ENCODE data around the gene PRELID1. TPM values are rescaled to one million over a fixed set of nuclear protein-coding genes. Genes with fewer than 3 reads are reported as not detected.
A peak's percentile ranks its signal among the peaks of the same experiment; 100 is the strongest.

Gene PRELID1
- total RNA-seq, 2 experiments from 2014 or later = 173 to 228 TPM

- CTCF ChIA-PET = interaction anchor here (0.7 to 2.8 kb wide), 10 partner anchors 8 to 127 kb away, joined by 3 to 12 read pairs (median 5); no protein-coding TSS in a partner anchor
- peak overlapping the region; percentile 32 for H3K4me3 Mint-ChIP-seq
- peak overlapping the region; percentile 76 for H3K27ac Mint-ChIP-seq
- peak; percentile 77 for ATAC-seq
- no peak for DNase-seq
- peaks cover 37% of the 10 kb centered on the region for H3K4me1 Mint-ChIP-seq
- no peaks in the 10 kb centered on the region for H3K27me3 Mint-ChIP-seq
- no peaks in the 10 kb centered on the region for H3K9me3 Mint-ChIP-seq (ENCODE audit: low read depth)
- peaks cover 13% of the 10 kb centered on the region for H3K36me3 Mint-ChIP-seq
Observed at GRCh38 chr5:177327539-177328522, 24.2 kb downstream of the PRELID1 start.

DNA sequence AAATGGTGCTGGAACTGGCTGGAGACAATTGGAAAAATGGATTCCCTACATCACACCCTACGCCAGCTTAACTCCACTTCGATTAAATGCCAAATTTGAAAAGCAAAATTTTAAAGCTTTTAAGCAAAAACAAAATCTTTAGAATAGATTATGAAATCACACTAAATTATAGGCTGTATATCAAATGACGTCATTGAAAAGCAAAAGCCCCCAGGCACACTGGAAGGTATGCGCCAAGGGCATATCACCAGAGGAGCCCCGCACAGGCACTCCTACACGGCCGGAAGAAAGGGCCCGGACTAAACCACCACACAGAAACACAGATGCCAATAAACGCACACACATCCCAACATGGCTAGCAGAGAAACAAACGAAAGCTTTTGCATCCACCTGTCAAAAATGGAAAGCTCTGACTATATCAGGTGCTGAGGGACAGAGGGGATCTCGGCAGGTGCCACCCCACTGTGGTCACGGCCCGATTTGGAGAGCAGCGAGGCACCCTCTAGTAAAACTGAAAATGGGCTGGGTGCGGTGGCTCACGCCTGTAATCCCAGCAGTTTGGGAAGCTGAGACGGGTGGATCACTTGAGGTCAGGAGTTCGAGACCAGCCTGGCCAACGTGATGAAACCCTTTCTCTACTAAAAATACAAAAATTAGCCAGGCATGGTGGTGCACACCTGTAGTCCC lies 25.1 kb downstream of the PRELID1 start:
- H3K27me3 Mint-ChIP-seq = no peaks in the 10 kb centered on the region
- no peak for DNase-seq
- H3K4me1 Mint-ChIP-seq = peaks cover 31% of the 10 kb centered on the region
- H3K4me3 Mint-ChIP-seq = no peak overlapping the region
- ATAC-seq = no peak
- peak overlapping the region; percentile 76 for H3K27ac Mint-ChIP-seq
- CTCF ChIA-PET = interaction anchor here (1.0 to 2.8 kb wide), 8 partner anchors 10 to 126 kb away, joined by 3 to 12 read pairs (median 6); no protein-coding TSS in a partner anchor
- H3K9me3 Mint-ChIP-seq (ENCODE audit: low read depth) = no peaks in the 10 kb centered on the region
- peaks cover 17% of the 10 kb centered on the region for H3K36me3 Mint-ChIP-seq

DNA sequence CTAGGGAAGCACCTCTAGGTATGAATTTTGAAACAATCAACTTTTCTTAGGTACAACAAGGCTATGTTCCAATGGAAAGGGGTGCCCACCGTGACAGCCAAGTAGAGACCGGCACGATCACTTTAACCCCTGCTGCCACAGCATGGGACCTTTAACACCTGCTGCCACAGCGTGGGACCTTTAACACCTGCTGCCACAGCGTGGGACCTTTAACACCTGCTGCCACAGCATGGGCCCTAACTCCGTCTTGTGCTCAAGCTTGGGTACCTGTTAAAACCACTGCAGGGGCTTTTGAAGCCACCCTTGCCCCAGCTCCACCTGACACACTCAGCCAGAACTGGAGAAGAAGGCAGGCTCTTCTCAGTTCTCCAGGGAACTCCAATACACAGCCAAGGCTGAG lies 26.3 kb downstream of the PRELID1 start:
- Mint-ChIP-seq H3K4me1 (peaks cover 25% of the 10 kb centered on the region), H3K36me3 (peaks cover 20% of the 10 kb centered on the region), H3K27ac (no peak overlapping the region), H3K27me3 (no peaks in the 10 kb centered on the region), H3K4me3 (no peak overlapping the region), H3K9me3 (ENCODE audit: low read depth) (no peaks in the 10 kb centered on the region)
- CTCF ChIA-PET = interaction anchor here (1.5 kb wide), 1 partner anchor 73 kb away, joined by 4 read pairs; no protein-coding TSS in a partner anchor
- ATAC-seq (no peak), DNase-seq (no peak)

DNA sequence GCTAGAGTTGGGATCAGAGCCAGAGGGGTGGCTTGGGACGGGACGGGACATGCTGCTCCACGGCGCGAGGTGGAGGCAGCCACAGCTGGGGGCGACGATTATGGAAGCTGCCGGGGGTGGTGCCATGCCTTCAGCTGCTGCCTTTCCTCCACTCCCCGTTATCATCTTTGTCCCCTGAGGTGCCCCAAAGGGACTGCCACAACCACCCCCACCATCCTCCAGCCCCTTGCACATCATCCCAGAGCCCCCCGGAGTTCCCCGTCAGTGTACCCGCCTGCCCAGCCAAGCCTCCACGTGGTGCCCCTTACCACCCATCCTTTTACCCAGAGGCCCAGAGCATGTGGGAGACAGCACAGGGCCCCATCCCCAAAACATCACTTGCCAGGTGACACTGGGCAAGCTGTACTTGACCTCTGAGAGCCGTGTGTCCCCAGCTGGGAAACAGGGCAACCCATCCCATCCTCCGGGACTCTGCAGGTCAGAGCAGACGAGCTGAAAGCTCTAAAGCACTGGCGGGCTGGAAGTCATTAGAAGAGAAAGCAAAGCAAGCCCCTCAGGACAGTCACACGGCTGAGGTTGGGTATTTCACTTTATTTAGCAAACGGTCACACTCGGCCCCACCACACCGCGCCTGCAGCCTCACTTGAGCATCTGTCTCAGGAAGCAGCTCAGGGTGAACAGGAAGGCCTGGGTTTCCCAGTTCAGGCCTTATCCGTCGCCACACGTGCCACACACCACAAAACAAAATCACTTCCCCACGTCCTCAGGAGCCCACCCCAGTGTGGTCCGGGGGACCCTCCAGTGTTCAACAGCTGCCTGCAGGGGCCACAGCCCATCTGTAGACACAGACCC lies 27.6 kb downstream of the PRELID1 start:
- Mint-ChIP-seq H3K9me3 (ENCODE audit: low read depth) (no peaks in the 10 kb centered on the region), H3K4me1 (peaks cover 19% of the 10 kb centered on the region), H3K36me3 (peaks cover 28% of the 10 kb centered on the region), H3K4me3 (no peak overlapping the region), H3K27me3 (no peaks in the 10 kb centered on the region), H3K27ac (no peak overlapping the region)
- ATAC-seq = no peak
- DNase-seq = no peak
- CTCF ChIA-PET = interaction anchor here (0.8 to 1.6 kb wide), 3 partner anchors 14 to 72 kb away, joined by 3 to 8 read pairs (median 4); no protein-coding TSS in a partner anchor

- Mint-ChIP-seq H3K9me3 (ENCODE audit: low read depth) (no peaks in the 10 kb centered on the region), H3K36me3 (peaks cover 32% of the 10 kb centered on the region), H3K4me3 (no peak overlapping the region), H3K27me3 (no peaks in the 10 kb centered on the region), H3K27ac (no peak overlapping the region), H3K4me1 (peaks cover 19% of the 10 kb centered on the region)
- CTCF ChIA-PET = interaction anchor here (0.8 to 1.6 kb wide), 2 partner anchors 14 to 15 kb away, joined by 3 to 8 read pairs; no protein-coding TSS in a partner anchor
- DNase-seq (no peak), ATAC-seq (no peak)
Observed at GRCh38 chr5:177332031-177332895, 28.7 kb downstream of the PRELID1 start.

GRCh38 chr5:177332896-177333260 lies 29.3 kb downstream of the PRELID1 start:
- H3K27ac Mint-ChIP-seq = no peak overlapping the region
- CTCF ChIA-PET = no interaction called here
- peaks cover 31% of the 10 kb centered on the region for H3K36me3 Mint-ChIP-seq
- DNase-seq (no peak), ATAC-seq (no peak)
- no peaks in the 10 kb centered on the region for H3K9me3 Mint-ChIP-seq (ENCODE audit: low read depth)
- H3K27me3 Mint-ChIP-seq = no peaks in the 10 kb centered on the region
- H3K4me1 Mint-ChIP-seq = peaks cover 15% of the 10 kb centered on the region
- no peak overlapping the region for H3K4me3 Mint-ChIP-seq

- H3K4me1 Mint-ChIP-seq = peaks cover 11% of the 10 kb centered on the region
- ATAC-seq (no peak), DNase-seq (no peak)
- H3K4me3 Mint-ChIP-seq = no peak overlapping the region
- peak overlapping the region; percentile 64 for H3K27ac Mint-ChIP-seq
- CTCF ChIA-PET = no interaction called here
- H3K27me3 Mint-ChIP-seq = no peaks in the 10 kb centered on the region
- H3K36me3 Mint-ChIP-seq = peaks cover 31% of the 10 kb centered on the region
- no peaks in the 10 kb centered on the region for H3K9me3 Mint-ChIP-seq (ENCODE audit: low read depth)
Observed at GRCh38 chr5:177333420-177334154, 30.0 kb downstream of the PRELID1 start.

GRCh38 chr5:177334155-177334551 lies 30.6 kb downstream of the PRELID1 start:
- H3K27ac Mint-ChIP-seq = no peak overlapping the region
- DNase-seq = no peak
- H3K36me3 Mint-ChIP-seq = peaks cover 36% of the 10 kb centered on the region
- no peak overlapping the region for H3K4me3 Mint-ChIP-seq
- ATAC-seq = no peak
- H3K9me3 Mint-ChIP-seq (ENCODE audit: low read depth) = no peaks in the 10 kb centered on the region
- peaks cover 15% of the 10 kb centered on the region for H3K4me1 Mint-ChIP-seq
- CTCF ChIA-PET = no interaction called here
- H3K27me3 Mint-ChIP-seq = no peaks in the 10 kb centered on the region

GRCh38 chr5:177334781-177335700 lies 31.4 kb downstream of the PRELID1 start:
- no peak for ATAC-seq
- Mint-ChIP-seq H3K4me3 (no peak overlapping the region), H3K4me1 (peaks cover 24% of the 10 kb centered on the region), H3K9me3 (ENCODE audit: low read depth) (no peaks in the 10 kb centered on the region), H3K27me3 (no peaks in the 10 kb centered on the region), H3K36me3 (peaks cover 42% of the 10 kb centered on the region), H3K27ac (no peak overlapping the region)
- DNase-seq = no peak
- CTCF ChIA-PET = interaction anchor here (1.3 to 2.0 kb wide), 3 partner anchors 16 to 54 kb away, joined by 3 to 10 read pairs (median 8); no protein-coding TSS in a partner anchor

DNA sequence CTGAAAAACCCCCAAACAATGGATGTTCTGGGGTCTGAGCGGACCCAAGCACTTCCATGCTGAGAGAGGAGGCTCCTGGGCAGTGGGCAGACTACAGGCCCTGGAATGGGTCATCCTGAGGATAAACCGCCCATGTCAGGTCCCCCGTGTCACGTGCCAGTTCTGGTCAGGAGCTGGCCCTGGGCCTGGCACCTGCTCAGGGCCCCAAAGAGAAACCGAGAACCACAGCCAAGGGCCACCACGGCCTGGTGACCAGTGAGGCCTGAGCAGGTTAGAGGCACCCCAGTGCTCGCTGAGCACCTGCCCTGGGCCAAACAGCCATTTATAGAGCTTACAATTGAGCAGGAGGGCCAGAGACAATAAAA lies 32.1 kb downstream of the PRELID1 start:
- peaks cover 45% of the 10 kb centered on the region for H3K36me3 Mint-ChIP-seq
- ATAC-seq (no peak), DNase-seq (no peak)
- H3K27ac Mint-ChIP-seq = no peak overlapping the region
- CTCF ChIA-PET = interaction anchor here (0.8 to 2.0 kb wide), 6 partner anchors 8 to 55 kb away, joined by 3 to 10 read pairs (median 5); partner anchors contain the start of gene LMAN2
- H3K4me1 Mint-ChIP-seq = peaks cover 28% of the 10 kb centered on the region
- no peaks in the 10 kb centered on the region for H3K27me3 Mint-ChIP-seq
- H3K4me3 Mint-ChIP-seq = no peak overlapping the region
- H3K9me3 Mint-ChIP-seq (ENCODE audit: low read depth) = no peaks in the 10 kb centered on the region

DNA sequence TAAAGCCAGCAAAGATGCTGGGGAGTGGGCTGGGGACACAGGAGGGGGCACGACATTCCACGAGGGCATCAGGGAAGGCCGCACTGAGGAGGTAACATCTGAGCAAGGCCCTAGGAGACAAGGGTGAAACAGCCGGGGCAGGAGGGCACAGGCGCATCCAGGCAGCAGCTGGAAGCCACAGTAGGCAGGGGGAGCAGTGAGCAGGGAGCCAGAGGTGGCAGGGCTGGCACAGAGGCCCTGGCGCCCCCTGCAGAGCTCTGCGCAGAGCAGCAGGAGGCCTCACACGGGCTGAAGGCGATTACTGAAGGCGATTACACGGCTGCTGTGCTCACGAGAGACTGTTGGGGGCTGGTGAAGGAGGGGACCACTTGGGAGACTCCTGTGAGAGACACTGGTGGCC lies 32.5 kb downstream of the PRELID1 start:
- Mint-ChIP-seq H3K4me1 (peaks cover 27% of the 10 kb centered on the region), H3K9me3 (ENCODE audit: low read depth) (no peaks in the 10 kb centered on the region), H3K27me3 (no peaks in the 10 kb centered on the region), H3K36me3 (peaks cover 44% of the 10 kb centered on the region), H3K4me3 (no peak overlapping the region), H3K27ac (no peak overlapping the region)
- CTCF ChIA-PET = interaction anchor here (0.5 to 2.0 kb wide), 7 partner anchors 9 to 73 kb away, joined by 3 to 10 read pairs (median 3); partner anchors contain the start of gene LMAN2
- no peak for DNase-seq
- peak; percentile 63 for ATAC-seq

All from activated CD8-positive, alpha-beta memory T cell treated with anti-CD3 and anti-CD28 coated beads, Interleukin-2, amount 10 ng/mL, durations not matched to agents 7 days and 5 days (primary cell).